ENCODE measurements around the gene PPTC7. TPM values are rescaled to one million over a fixed set of nuclear protein-coding genes. Genes with fewer than 3 reads are reported as not detected.
"Not testable (repeated sequence)": the region's sequence is repeated elsewhere in the genome, so short reads cannot be mapped to it uniquely, and the experiment has no call there.

The PPTC7 gene, protein sequence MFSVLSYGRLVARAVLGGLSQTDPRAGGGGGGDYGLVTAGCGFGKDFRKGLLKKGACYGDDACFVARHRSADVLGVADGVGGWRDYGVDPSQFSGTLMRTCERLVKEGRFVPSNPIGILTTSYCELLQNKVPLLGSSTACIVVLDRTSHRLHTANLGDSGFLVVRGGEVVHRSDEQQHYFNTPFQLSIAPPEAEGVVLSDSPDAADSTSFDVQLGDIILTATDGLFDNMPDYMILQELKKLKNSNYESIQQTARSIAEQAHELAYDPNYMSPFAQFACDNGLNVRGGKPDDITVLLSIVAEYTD
- 31.2 TPM for polyA plus RNA-seq (2012; ENCODE audit: missing spikeins)

DNA sequence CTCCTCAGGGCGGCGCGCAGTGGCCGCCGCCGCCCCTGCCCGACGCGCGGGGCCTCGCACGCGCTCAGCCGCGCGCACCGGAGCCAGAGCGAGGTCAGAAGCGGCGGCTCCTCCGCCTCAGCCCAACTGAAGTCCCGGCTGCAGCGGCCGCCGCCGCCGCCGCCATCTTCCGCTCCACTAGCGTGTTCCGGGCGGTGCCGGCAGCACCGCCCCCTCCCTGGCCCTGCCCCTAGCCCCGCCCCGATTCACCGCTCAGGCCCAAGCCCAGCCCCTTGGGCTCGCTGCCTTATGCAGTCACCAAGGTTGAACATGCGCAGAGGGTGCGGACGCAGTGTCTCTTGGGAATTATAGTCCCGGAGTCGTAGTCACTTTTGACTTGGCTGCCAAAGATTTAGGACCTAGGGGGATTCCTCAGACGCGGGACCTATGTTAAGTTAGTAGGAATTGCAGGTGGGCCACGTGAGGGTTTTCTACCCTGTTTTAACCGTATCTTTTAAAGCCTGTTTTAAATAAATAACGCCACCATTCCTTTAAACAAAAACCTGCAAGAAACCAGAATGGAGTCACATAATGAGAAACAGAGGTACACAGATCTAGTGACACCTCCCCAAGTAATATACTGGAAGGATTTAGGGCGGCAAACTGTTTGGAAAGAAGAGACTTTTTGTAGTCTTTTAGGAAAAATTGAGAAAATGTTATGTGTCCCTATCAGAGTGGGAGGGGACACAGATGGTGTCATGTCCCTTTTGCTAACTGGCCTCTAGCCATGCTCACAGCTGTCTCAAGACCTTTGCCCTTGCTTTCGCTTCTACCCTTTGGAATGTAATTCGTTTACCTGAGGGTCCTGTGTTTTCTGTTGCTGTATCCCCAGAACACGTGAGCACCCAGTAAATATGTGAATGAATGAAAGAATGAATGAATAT, at the start of gene PPTC7:
Gene PPTC7, minus strand, starts transcription at position 182 of the 923 bp plus-strand sequence. CDS start 287 bp downstream, outside the sequence.
- TF ChIP-seq TAF1 (IDR thresholded peaks at IDR 0.05; ENCODE audit: borderline replicate concordance, low read depth, low read length) (peak; percentile 90), POLR2AphosphoS5 (IDR thresholded peaks at IDR 0.05; ENCODE audit: low read depth, low read length) (peak; percentile 69), POLR2A (IDR thresholded peaks at IDR 0.05; ENCODE audit: low read depth, low read length) (peak; percentile 91)
- FAIRE-seq (peak; percentile 96), DNase-seq (ENCODE audit: insufficient read length) (peak; percentile 69)

DNA sequence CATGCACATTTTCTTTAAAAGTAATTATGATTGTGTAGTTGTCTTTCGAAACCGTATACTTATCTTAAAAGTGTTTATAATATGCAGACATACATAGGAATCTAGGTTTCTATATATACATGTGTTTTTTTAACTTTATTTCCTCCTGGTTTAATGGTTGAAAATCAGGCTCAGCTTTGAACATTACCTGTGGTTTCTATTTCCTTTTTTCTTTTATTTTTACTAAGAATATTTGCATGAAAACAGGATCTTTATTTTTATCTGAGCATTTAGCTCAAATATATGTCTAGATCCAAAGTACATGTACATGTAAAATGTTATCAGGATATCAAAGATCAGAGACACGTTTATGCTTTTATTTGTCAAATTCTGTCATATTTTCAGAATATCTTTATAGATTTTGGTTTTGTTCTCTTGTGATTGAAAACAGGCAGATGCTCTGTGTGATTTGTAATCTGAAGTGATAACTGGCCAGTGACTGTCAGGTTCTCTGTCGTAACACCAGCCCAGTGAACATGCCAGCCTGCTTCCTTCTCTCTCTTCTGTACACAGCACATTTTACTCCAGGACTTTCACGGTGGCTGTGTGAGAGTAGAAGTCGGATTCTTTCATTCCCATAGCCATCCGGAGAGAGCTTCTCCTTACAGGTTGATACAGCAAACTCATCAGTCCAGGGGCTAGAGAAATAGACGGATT, 44.5 kb upstream of the PPTC7 start:
- TF ChIP-seq POLR2A (IDR thresholded peaks at IDR 0.05; ENCODE audit: low read depth, low read length) (no peak), TAF1 (IDR thresholded peaks at IDR 0.05; ENCODE audit: borderline replicate concordance, low read depth, low read length) (no peak), POLR2AphosphoS5 (IDR thresholded peaks at IDR 0.05; ENCODE audit: low read depth, low read length) (no peak)
- DNase-seq (ENCODE audit: insufficient read length) (no peak), FAIRE-seq (peak; percentile 50)

DNA sequence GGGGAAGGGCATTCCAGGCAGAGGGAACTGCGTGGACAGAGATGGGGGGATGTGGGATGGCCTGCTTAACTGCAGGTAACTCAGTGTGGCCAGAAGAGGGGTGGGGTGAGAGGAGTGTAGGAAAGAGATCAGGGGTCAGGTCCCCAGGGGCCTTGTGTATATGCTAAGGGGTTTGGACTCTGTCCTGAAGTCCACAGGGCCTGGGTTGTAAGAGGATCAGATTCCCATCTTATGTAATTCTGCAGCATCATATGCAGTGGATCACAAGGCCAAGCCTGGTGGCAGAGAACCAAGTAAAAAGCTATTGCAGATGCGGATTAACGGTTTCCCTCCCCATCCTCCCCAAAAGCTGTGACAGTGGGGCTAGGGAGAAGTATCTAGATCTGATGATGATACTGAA, 39.5 kb upstream of the PPTC7 start:
- FAIRE-seq (no peak), DNase-seq (ENCODE audit: insufficient read length) (no peak)
- TF ChIP-seq POLR2A (IDR thresholded peaks at IDR 0.05; ENCODE audit: low read depth, low read length) (no peak), POLR2AphosphoS5 (IDR thresholded peaks at IDR 0.05; ENCODE audit: low read depth, low read length) (no peak), TAF1 (IDR thresholded peaks at IDR 0.05; ENCODE audit: borderline replicate concordance, low read depth, low read length) (no peak)

DNA sequence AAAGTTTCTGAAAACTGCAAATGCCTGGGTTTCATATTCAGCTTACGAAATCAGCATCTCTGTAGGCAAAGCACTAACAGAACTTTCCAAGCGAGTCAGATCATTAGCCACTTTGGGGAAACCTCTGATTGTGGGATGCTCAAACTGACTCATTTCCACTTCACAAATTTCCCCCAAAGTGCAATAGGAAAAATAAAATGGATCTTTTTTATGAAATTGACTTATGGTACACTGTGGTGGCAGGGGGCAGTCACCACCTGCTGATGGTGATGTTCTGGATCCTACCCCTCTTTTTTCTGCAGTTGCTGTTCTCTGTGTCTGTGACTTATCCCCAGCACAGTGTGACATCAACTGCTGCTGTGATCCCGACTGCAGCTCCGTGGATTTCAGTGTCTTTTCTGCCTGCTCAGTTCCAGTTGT, 36.4 kb upstream of the PPTC7 start:
- FAIRE-seq (peak; percentile 90), DNase-seq (ENCODE audit: insufficient read length) (no peak)
- TF ChIP-seq POLR2A (IDR thresholded peaks at IDR 0.05; ENCODE audit: low read depth, low read length) (peak; percentile 26; the same call in 1 of the 2 replicates), TAF1 (IDR thresholded peaks at IDR 0.05; ENCODE audit: borderline replicate concordance, low read depth, low read length) (no peak)

DNA sequence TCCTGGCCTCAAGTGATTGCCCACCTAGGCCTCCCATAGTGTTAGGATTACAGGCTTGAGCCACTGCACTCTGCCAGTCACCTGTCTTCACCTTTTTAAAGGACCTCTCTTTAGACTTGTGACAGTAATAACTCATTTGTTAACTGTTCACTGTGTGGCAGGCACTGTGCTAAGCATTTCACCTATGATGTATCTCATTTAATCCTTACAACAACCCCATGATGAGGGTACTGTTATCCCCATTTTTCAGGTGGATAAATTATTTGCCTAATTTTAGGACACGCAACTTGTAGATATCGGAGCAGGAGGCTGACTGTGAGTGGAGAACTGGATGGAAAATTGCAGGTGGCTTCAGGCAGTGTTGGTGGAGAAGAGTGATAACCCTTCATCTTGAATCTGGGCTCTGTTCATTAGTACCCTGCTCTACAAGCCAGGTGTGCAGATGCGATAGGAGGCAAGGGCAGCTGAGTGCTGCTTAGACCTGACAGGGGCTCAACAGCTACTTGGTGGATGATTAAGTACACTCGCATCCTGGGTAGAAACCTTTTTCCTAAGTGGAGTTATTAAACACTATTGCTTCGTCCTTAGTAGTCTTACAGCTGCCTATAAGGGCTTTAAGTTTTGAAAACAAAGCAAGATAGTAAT, 33.5 kb upstream of the PPTC7 start:
- FAIRE-seq, result no peak
- TF ChIP-seq TAF1 (IDR thresholded peaks at IDR 0.05; ENCODE audit: borderline replicate concordance, low read depth, low read length), result no peak
- TF ChIP-seq POLR2A (IDR thresholded peaks at IDR 0.05; ENCODE audit: low read depth, low read length), result no peak
- TF ChIP-seq POLR2AphosphoS5 (IDR thresholded peaks at IDR 0.05; ENCODE audit: low read depth, low read length), result no peak
- DNase-seq (ENCODE audit: insufficient read length), result no peak

DNA sequence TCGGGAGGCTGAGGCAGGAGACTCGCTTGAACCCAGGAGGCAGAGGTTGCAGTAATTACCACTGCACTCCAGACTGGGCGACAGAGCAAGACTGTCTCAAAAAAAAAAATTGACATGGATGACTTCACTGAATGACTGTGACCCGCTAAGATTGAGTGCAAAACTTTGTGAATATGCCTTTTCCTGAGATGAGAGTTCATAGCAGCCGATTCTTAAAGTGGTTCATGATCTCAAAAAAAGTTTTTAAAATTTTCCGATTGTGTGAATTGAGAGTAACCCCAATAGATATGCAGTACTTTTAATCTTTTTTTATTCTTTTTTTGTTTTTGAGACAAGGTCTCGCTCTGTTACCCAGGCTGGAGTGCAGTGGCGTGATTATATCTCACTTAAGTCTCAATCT, 32.1 kb upstream of the PPTC7 start:
- TF ChIP-seq POLR2AphosphoS5 (IDR thresholded peaks at IDR 0.05; ENCODE audit: low read depth, low read length) (no peak), POLR2A (IDR thresholded peaks at IDR 0.05; ENCODE audit: low read depth, low read length) (no peak), TAF1 (IDR thresholded peaks at IDR 0.05; ENCODE audit: borderline replicate concordance, low read depth, low read length) (no peak)
- no peak for DNase-seq (ENCODE audit: insufficient read length)
- no peak for FAIRE-seq

DNA sequence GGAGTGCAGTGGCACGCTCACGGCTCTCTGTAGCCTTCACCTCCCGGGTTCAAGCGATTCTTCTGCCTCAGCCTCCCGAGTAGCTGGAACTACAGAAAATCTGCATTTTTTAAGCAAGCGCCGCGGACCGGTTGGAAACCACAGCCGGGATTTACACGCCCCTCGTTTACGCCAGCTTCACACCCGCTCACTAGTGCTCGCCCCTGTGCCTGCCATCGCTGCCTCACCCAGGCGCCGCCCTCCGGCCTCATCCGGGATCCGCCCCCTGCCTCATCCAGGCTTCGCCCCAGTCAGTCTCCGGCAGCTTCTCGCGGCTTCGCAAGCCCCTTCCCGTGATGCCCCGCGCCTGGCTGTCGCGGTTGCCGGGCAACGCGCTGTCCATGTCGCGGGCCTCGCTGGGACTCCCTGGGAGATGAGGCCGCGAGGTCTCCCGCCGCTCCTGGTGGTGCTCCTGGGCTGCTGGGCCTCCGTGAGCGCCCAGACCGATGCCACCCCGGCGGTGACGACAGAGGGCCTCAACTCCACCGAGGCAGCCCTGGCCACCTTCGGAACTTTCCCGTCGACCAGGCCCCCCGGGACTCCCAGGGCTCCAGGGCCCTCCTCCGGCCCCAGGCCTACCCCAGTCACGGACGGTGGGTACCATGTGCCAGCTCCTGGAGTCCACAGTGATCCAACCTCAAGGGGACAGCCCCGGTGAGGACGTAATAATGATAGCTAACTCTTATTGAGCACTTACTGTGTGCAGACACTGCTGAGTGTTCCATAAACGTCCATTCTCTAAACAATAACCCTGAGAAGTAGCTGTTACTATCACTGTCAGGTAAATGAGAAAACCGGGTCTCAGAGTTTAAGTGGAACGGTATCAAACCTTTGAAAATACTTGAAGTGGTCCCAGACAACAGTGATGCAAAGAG, 30.9 kb upstream of the PPTC7 start, which contains the start of gene TCTN1:
Gene TCTN1, plus strand, starts transcription at position 359 of the 914 bp plus-strand sequence. Its CDS starts 54 bp downstream, at position 413.
- peak; percentile 99 for FAIRE-seq

DNA sequence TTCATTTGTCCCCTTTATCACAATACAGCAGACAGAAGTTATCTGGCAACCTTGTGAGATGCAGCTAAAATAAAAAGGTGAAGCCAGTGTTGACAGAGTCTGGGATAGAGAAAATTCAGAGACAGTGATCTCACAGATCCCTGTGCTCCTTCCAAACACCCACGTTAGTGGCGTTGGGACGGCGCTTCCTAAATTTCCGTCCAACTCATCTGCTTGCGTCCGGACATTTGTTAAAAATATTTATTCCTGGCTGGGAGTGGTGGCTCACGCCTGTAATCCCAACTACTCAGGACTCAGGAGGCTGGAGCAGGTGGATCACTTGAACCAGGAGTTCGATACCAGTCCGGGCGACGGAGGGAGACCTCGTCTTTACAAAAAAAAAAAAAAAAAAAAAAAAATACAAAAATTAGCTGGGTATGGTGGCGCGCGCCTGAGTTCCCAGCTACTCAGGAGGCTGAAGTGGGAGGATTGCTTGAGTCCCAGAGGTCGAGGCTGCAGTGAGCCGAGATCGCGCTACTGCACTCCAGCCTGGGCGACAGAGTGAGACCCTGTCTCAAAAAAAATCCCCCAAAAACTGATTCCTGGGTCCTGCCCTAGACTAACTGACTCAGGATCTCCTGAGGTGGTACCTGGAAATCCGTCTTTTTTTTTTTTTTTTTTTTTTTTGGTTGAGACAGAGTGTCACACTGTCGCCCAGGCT, 30.1 kb upstream of the PPTC7 start:
- FAIRE-seq (no peak), DNase-seq (ENCODE audit: insufficient read length) (no peak)
- no peak for TF ChIP-seq POLR2A (IDR thresholded peaks at IDR 0.05; ENCODE audit: low read depth, low read length)
- TF ChIP-seq POLR2AphosphoS5 (IDR thresholded peaks at IDR 0.05; ENCODE audit: low read depth, low read length), result no peak
- TF ChIP-seq TAF1 (IDR thresholded peaks at IDR 0.05; ENCODE audit: borderline replicate concordance, low read depth, low read length), result no peak

More for the DNA sequence above, 30.9 kb upstream of the PPTC7 start, which contains the start of gene TCTN1:
- DNase-seq (ENCODE audit: insufficient read length), result peak; percentile 97
- peak; percentile 86 for TF ChIP-seq POLR2A (IDR thresholded peaks at IDR 0.05; ENCODE audit: low read depth, low read length)
- 0 out of 2 replicates have a peak, but pooled peaks have one; percentile 48 for TF ChIP-seq TAF1 (IDR thresholded peaks at IDR 0.05; ENCODE audit: borderline replicate concordance, low read depth, low read length)
- TF ChIP-seq POLR2AphosphoS5 (IDR thresholded peaks at IDR 0.05; ENCODE audit: low read depth, low read length), result peak; percentile 69; the same call in 1 of the 2 replicates

DNA sequence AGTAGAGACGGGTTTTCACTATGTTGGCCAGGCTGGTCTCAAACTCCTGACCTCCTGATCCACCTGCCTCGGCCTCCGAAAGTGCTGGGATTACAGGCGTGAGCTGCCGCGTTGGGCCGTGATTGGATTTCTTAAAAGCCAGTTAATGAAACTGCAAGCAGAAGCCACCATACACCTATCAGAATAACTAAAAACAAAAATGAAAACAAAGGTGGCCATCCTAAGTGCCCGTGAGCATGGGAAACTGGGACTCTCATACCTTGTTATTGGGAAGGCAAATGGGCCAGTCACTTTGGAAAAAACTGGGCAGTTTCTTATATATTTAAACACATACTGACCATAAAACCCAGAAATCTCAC, 23.1 kb upstream of the PPTC7 start:
- TF ChIP-seq POLR2AphosphoS5 (IDR thresholded peaks at IDR 0.05; ENCODE audit: low read depth, low read length) (no peak), POLR2A (IDR thresholded peaks at IDR 0.05; ENCODE audit: low read depth, low read length) (no peak), TAF1 (IDR thresholded peaks at IDR 0.05; ENCODE audit: borderline replicate concordance, low read depth, low read length) (no peak)
- FAIRE-seq (no peak), DNase-seq (ENCODE audit: insufficient read length) (no peak)

DNA sequence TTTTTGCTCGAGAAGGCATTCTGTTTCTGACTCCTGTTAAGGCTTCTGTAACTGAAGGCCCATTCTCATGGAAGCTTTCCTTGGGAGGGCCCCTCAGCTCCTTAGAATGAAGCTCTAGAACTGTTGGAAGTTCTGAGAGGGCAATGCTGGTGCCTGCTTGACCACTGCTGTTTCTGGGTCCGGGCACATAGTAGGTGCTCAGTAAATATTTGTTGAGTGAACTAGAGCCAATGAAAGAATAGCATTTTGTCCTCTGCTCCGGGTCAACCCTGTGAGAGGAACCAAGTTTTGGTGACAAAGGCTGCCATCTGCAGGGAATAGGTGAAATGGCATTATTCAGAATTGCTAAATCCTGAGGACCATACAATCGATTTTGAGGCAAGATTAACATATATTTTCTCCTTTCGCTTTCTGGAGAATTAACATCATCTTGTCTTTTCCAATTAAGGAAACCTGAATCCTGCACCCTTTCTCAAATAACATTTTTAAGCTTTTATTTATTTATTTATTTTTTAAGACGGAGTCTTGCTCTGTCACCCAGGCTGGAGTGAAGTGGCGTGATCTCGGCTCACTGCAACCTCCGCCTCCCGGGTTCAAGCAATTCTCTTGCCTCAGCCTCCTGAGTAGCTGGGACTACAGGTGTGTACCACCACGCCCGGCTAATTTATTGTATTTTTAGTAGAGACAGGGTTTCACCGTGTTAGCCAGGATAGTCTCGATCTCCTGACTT, 19.1 kb upstream of the PPTC7 start:
- not testable (repeated sequence) for DNase-seq (ENCODE audit: insufficient read length)
- peak; percentile 89 for FAIRE-seq
